Thoracic aorta (tissue), 2 donors: ENCODE results near the gene NCAN. TPM values are rescaled to one million over a fixed set of nuclear protein-coding genes. Genes with fewer than 3 reads are reported as not detected.

Source experiments
- ATAC-seq: fragments of 150-250 bp; one replicate; pipeline ENCODE4 v1.8.0; 2017; ENCODE audit warnings: low read depth; ENCODE audit not compliant: insufficient number of reproducible peaks, low FRiP score
- DNase-seq: peaks from one replicate; pipeline ENCODE4 v3.0.0-alpha.2; 2020; ENCODE audit warnings: low spot score
- H3K27ac ChIP-seq, 2 donors: fragments of 200-600 bp; sonication (generic); 1 replicate in 1 of 2; 2 replicates in 1 of 2; pipeline ENCODE4 v1.5.1; 2016; ENCODE audit warnings: mild to moderate bottlenecking in 2 of 2, moderate library complexity in 2 of 2
- H3K27me3 ChIP-seq: fragments of 200-600 bp; sonication (generic); replicated peaks from 2 replicates; pipeline ENCODE4 v1.6.0; 2016; ENCODE audit warnings: mild to moderate bottlenecking; ENCODE audit not compliant: insufficient read depth
- H3K36me3 ChIP-seq: fragments of 200-600 bp; sonication (generic); one replicate; pipeline ENCODE4 v1.5.1; 2016
- H3K4me1 ChIP-seq, 2 donors: fragments of 200-600 bp; sonication (generic); 1 replicate in 1 of 2; 2 replicates in 1 of 2; pipeline versions ENCODE4 v1.5.1 to v1.6.0; 2016; ENCODE audit warnings: low read depth in 2 of 2, mild to moderate bottlenecking in 1 of 2; ENCODE audit not compliant: control insufficient read depth in 1 of 2
- H3K4me3 ChIP-seq: fragments of 200-600 bp; sonication (generic); 2 replicates; pipeline ENCODE4 v1.5.1; 2016; ENCODE audit warnings: mild to moderate bottlenecking
- H3K9me3 ChIP-seq: fragments of 200-600 bp; sonication (generic); 2 replicates; pipeline ENCODE4 v1.5.1; 2016
- CTCF ChIP-seq: fragments of 200-600 bp; sonication (generic); IDR thresholded peaks from one replicate; pipeline ENCODE4 v1.5.1; 2019; ENCODE audit warnings: antibody characterized with exemption
- total RNA-seq, 2 donors: library from RNA; depleted of rRNA; stranded (reverse); fragments of >200 nt; gene quantifications; one replicate each; pipeline versions ENCODE4 v1.1.0 to v1.2.3, GENCODE V29; 2016

NCAN gene
- total RNA-seq, 2 donors from 2014 or later, result not detected

DNA sequence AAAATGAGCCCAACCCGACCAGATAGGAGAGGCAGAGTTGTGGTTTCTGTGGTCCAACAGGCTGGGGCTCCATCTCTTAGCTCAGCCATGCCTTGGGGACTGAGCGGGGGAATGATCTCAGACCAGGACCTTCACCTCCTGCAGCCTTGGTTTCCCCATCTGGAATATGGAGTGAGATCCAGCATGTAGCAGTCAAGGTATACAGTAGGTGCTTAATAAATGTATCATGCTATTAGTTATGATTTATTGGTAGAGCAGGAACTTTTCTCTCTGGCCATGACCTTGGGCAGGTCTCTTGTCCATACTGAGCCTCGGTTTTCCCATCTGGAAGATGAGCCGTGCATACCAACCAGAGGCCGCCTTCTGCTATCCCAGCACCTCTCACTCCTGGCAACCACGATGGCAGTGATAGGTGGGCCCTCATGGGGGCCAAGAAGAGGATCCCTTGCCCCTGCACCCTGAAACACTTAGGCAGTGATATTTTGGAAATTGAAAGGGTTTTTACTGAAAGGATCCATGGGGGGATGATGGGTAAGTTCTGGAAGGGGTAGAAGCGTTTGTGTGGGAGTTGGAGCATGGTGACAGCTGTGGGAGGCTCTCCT is 52.2 kb downstream of the NCAN start:
- H3K27ac ChIP-seq, result no peak overlapping the region

DNA sequence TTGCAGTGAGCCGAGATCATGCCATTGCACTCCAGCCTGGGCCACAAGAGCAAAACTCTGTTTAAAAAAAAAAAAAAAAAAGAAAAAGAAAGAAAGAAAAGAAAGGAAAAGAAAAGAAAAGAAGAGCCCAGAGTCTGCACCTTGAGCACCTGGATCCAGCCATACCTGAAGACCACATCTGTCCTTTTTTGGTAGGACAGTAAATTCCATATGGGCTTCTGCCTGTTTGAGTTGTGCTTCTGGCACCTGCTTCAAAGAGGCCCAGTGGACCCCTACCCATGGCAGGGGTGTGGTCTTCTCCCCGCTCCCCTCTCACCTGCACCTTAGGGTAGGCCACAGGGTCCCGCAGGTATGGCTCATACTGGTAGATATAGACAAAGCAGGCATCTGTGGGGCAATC is 55.5 kb downstream of the NCAN start:
- peaks cover 4% of the 10 kb centered on the region for H3K27me3 ChIP-seq
- H3K27ac ChIP-seq, result no peak overlapping the region
- ATAC-seq (no peak), DNase-seq (no peak)
- H3K36me3 ChIP-seq, result no peaks in the 10 kb centered on the region
- no peak for TF ChIP-seq CTCF
- no peaks in the 10 kb centered on the region for H3K9me3 ChIP-seq
- H3K4me3 ChIP-seq, result no peak overlapping the region
- H3K4me1 ChIP-seq, result no peaks in the 10 kb centered on the region

More for the DNA sequence above, 52.2 kb downstream of the NCAN start:
- TF ChIP-seq CTCF, result no peak
- Histone ChIP-seq H3K4me3 (no peak overlapping the region), H3K4me1 (peaks cover 0 to 10% of the 10 kb centered on the region in 2 donors), H3K36me3 (no peaks in the 10 kb centered on the region), H3K9me3 (no peaks in the 10 kb centered on the region), H3K27me3 (peaks cover 7% of the 10 kb centered on the region)
- ATAC-seq (no peak), DNase-seq (no peak)

GRCh38 chr19:19268453-19269385 is 57.0 kb downstream of the NCAN start:
- Histone ChIP-seq H3K27ac (no peak overlapping the region), H3K4me3 (no peak overlapping the region), H3K4me1 (peaks cover 4 to 5% of the 10 kb centered on the region in 2 donors), H3K36me3 (no peaks in the 10 kb centered on the region), H3K27me3 (no peaks in the 10 kb centered on the region), H3K9me3 (no peaks in the 10 kb centered on the region)
- ATAC-seq (no peak), DNase-seq (no peak)
- TF ChIP-seq CTCF, result no peak

GRCh38 chr19:19269952-19270694 is 58.4 kb downstream of the NCAN start:
- Histone ChIP-seq H3K9me3 (no peaks in the 10 kb centered on the region), H3K4me1 (peaks cover 4 to 5% of the 10 kb centered on the region in 2 donors), H3K27me3 (no peaks in the 10 kb centered on the region), H3K36me3 (no peaks in the 10 kb centered on the region), H3K4me3 (no peak overlapping the region), H3K27ac (no peak overlapping the region)
- ATAC-seq (no peak), DNase-seq (no peak)
- TF ChIP-seq CTCF, result no peak
